ENCODE measurements around the gene SEC14L6.

DNA sequence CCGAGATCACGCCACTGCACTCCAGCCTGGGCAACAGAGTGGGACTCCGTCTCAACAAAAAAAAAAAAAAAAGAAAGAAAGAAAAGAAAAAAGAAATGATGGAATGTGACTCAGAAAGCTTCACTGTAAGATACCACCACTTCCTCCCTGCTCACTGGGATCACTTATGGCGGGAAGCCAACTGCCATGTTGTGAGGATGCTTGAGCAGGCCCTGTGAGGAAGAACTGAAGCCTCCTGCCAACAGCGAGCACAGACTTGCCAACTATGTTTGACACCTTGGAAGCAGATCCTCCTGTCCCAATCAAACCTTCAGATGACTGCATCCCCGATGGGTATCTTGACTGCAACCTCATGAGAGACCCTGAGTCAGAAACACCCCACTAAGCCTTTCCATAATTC, 8.3 kb downstream of the SEC14L6 start:
- TF ChIP-seq, protein P1, sequence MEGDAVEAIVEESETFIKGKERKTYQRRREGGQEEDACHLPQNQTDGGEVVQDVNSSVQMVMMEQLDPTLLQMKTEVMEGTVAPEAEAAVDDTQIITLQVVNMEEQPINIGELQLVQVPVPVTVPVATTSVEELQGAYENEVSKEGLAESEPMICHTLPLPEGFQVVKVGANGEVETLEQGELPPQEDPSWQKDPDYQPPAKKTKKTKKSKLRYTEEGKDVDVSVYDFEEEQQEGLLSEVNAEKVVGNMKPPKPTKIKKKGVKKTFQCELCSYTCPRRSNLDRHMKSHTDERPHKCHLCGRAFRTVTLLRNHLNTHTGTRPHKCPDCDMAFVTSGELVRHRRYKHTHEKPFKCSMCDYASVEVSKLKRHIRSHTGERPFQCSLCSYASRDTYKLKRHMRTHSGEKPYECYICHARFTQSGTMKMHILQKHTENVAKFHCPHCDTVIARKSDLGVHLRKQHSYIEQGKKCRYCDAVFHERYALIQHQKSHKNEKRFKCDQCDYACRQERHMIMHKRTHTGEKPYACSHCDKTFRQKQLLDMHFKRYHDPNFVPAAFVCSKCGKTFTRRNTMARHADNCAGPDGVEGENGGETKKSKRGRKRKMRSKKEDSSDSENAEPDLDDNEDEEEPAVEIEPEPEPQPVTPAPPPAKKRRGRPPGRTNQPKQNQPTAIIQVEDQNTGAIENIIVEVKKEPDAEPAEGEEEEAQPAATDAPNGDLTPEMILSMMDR (conservative IDR thresholded peaks at IDR 0.05; ENCODE audit: low read length) = no peak
- no peak for TF ChIP-seq EZH2phosphoT487 (IDR thresholded peaks at IDR 0.05; ENCODE audit: borderline replicate concordance)
